Neutrophil (primary cell): ENCODE measurements around the gene TBXAS1.

Experiments
- H3K27ac ChIP-seq: fragments of 200-600 bp; sonication (generic); 2 replicates; pipeline ENCODE4 v1.5.1; 2016; ENCODE audit warnings: mild to moderate bottlenecking, moderate library complexity
- H3K27me3 ChIP-seq: fragments of 200-600 bp; sonication (generic); 2 replicates; pipeline ENCODE4 v1.6.0; 2016; ENCODE audit warnings: mild to moderate bottlenecking
- H3K36me3 ChIP-seq: fragments of 200-600 bp; sonication (generic); 2 replicates; pipeline ENCODE4 v1.5.1; 2017
- H3K4me1 ChIP-seq, 2 experiments: fragments of 200-600 bp in 1 of 2; sonication (generic) in 1 of 2; 1 replicate in 1 of 2; 2 replicates in 1 of 2; pipeline versions ENCODE4 v1.5.1 to v1.6.1; 2013 to 2016; ENCODE audit warnings: low read depth in 1 of 2, low read length in 1 of 2, mild to moderate bottlenecking in 1 of 2, moderate library complexity in 1 of 2; ENCODE audit not compliant: control insufficient read depth in 1 of 2, insufficient read depth in 1 of 2
- H3K4me3 ChIP-seq, 2 experiments: fragments of 200-600 bp in 1 of 2; sonication (generic) in 1 of 2; 1 replicate in 1 of 2; 2 replicates in 1 of 2; pipeline ENCODE4 v1.5.1; 2013 to 2016; ENCODE audit warnings: low read depth in 1 of 2, low read length in 1 of 2, mild to moderate bottlenecking in 1 of 2, moderate library complexity in 1 of 2
- H3K9me3 ChIP-seq: fragments of 200-600 bp; sonication (generic); 2 replicates; pipeline ENCODE4 v1.5.1; 2016
- TF ChIP-seq, protein P1 (sequence below): fragments of 200-600 bp; sonication (generic); IDR thresholded peaks from 2 replicates; pipeline ENCODE4 v1.5.1; 2016; ENCODE audit warnings: antibody characterized with exemption

The TBXAS1 gene

DNA sequence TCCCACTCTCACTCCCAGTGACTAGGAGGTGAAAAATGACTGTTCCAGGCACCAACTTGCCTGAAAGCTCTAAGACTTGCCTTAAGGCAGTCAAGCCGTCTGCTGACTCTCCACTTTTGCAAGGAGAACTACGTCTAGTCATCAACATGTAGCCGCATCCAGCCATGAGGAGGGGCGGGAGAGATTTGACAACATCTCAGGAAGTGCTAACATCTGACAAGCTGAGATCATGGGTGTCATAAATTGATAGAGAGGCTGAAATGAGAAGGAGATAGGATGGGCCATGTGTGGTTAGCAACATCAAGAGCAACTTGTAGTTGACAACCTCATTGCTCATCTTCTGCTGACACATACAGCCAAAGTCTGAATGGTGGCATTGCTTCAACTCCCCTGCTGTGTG, 9.0 kb upstream of the TBXAS1 start:
- no peaks in the 10 kb centered on the region for H3K36me3 ChIP-seq
- no peak overlapping the region for H3K27ac ChIP-seq
- H3K4me1 ChIP-seq = no peaks in the 10 kb centered on the region
- TF ChIP-seq, protein P1, sequence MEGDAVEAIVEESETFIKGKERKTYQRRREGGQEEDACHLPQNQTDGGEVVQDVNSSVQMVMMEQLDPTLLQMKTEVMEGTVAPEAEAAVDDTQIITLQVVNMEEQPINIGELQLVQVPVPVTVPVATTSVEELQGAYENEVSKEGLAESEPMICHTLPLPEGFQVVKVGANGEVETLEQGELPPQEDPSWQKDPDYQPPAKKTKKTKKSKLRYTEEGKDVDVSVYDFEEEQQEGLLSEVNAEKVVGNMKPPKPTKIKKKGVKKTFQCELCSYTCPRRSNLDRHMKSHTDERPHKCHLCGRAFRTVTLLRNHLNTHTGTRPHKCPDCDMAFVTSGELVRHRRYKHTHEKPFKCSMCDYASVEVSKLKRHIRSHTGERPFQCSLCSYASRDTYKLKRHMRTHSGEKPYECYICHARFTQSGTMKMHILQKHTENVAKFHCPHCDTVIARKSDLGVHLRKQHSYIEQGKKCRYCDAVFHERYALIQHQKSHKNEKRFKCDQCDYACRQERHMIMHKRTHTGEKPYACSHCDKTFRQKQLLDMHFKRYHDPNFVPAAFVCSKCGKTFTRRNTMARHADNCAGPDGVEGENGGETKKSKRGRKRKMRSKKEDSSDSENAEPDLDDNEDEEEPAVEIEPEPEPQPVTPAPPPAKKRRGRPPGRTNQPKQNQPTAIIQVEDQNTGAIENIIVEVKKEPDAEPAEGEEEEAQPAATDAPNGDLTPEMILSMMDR = no peak
- H3K9me3 ChIP-seq = no peaks in the 10 kb centered on the region
- H3K27me3 ChIP-seq = no peaks in the 10 kb centered on the region
- H3K4me3 ChIP-seq = no peak overlapping the region

DNA sequence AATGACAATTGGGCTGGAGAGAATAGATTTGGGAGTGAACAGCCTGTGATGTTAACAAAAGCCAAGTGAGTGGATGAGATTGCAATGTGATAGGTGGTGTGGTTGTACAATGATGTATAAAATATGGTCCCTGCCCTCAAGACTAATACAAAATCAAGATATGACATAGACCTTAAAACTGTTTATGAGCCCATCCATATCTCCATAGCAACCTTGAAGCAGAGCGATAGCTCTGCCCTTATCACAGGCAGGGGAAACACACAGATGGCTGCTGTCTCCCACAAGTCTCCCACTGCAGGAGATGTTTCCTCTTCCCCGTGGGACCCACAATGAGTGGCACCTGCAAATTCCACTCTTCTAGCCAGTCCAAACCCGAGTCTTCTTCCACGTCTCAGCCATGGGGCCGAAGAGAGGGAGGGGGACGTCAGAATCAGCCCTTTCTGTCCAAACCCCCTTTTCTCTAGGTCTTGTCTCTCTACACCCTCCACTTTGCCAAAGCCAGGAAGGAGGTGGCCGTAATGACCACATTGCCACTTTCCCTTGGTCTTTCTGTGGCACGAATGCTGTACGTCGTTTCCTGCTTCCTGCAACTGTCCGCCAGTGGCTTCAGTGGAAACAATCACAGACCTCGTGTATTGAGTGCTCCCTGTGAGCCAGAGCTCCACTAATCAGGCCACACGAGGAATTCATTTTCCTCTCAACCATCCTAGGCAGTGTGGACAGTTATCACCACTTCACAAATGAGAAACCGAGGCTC, 7.5 kb upstream of the TBXAS1 start:
- no peak overlapping the region for H3K27ac ChIP-seq
- no peaks in the 10 kb centered on the region for H3K4me1 ChIP-seq
- no peaks in the 10 kb centered on the region for H3K36me3 ChIP-seq
- H3K4me3 ChIP-seq = no peak overlapping the region
- TF ChIP-seq, protein P1 = no peak
- H3K9me3 ChIP-seq = no peaks in the 10 kb centered on the region
- no peaks in the 10 kb centered on the region for H3K27me3 ChIP-seq

DNA sequence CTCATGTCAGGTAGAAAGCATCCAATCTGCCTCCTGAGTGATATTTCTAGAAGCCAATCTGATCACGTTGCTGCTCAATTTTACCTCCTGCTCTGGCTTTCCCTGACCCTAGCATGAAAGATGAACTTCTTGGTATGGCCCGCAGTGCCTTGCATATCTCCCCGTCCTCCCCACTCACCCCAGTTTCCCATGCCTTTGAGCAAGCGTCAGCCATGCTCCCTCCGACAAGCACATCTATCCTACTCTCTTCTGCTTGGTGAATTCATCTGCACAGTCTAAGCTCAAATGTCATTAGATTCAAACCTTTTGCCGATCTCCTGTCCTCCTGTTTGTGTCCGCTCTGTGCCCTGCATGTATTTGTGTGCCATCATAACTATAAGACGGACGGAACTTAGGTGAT, 6.2 kb upstream of the TBXAS1 start:
- no peaks in the 10 kb centered on the region for H3K36me3 ChIP-seq
- no peak overlapping the region for H3K27ac ChIP-seq
- no peak overlapping the region for H3K4me3 ChIP-seq
- H3K4me1 ChIP-seq = no peaks in the 10 kb centered on the region
- TF ChIP-seq, protein P1 = no peak
- no peaks in the 10 kb centered on the region for H3K27me3 ChIP-seq
- no peaks in the 10 kb centered on the region for H3K9me3 ChIP-seq

DNA sequence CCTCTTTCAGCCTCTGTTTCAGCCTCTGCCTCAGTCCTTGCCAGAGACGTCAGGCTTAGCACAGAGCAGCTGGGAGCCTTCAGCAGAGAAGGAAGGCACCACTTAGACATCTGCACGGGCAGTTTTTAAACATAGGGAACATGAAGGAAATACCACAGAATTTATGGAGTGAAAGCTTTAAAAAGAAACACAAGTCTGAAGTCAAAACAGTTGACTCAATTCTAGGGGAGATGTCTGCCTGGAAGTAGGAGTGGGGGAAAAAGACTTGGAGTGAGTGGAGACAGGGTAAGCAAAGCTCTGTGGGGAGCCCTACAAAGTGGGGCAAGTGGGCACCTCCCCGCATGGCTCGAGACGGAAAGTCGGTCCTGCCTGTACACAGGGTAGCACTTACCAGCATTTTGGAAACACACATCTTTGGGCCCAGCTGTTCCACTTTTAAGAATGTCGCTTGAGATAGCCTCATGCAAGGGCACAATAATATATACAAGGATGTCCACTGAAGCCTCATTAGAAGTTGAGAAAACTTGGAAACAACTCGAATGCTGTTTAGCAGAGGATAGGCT, 5.0 kb upstream of the TBXAS1 start:
- peaks cover 8 to 9% of the 10 kb centered on the region in 2 experiments for H3K4me1 ChIP-seq
- H3K27ac ChIP-seq = no peak overlapping the region
- TF ChIP-seq, protein P1 = no peak
- no peaks in the 10 kb centered on the region for H3K27me3 ChIP-seq
- no peaks in the 10 kb centered on the region for H3K9me3 ChIP-seq
- no peaks in the 10 kb centered on the region for H3K36me3 ChIP-seq
- no peak overlapping the region for H3K4me3 ChIP-seq

- TF ChIP-seq, protein P1 = no peak
- Histone ChIP-seq H3K27ac (no peak overlapping the region), H3K27me3 (no peaks in the 10 kb centered on the region), H3K36me3 (no peaks in the 10 kb centered on the region), H3K9me3 (no peaks in the 10 kb centered on the region), H3K4me3 (no peak overlapping the region), H3K4me1 (peaks cover 9 to 24% of the 10 kb centered on the region in 2 experiments)
Observed at GRCh38 chr7:139825666-139826290, 3.3 kb upstream of the TBXAS1 start.
